Measurements from ENCODE around the gene JMJD6. TPM values are rescaled to one million over a fixed set of nuclear protein-coding genes. Genes with fewer than 3 reads are reported as not detected.

The JMJD6 gene
- total and polyA plus RNA-seq, 2 of the 8 experiments (the other 6 are each of a cell fraction or from before 2014, with no cell fraction given): 8.6 to 18.6 TPM

GRCh38 chr17:76700270-76700616 lies 26.2 kb downstream of the JMJD6 start (continued):
- no peak for TF ChIP-seq E2F6 (IDR thresholded peaks at IDR 0.05)
- no peak for TF ChIP-seq BCL11A (IDR thresholded peaks at IDR 0.05; ENCODE audit: low read depth in 2 of 2, low read length in 2 of 2)
- no peak for TF ChIP-seq CHD2 (IDR thresholded peaks at IDR 0.05; ENCODE audit: low read length)
- no peak for TF ChIP-seq CHD7 (IDR thresholded peaks at IDR 0.05; ENCODE audit: insufficient replicate concordance, low read length)
- TF ChIP-seq TAF1 (IDR thresholded peaks at IDR 0.05; ENCODE audit: low read depth, low read length): no peak

All from H1 (cell line).